Astrocyte (in vitro differentiated cells and primary cell): ENCODE measurements around the gene GLYAT. TPM values are rescaled to one million over a fixed set of nuclear protein-coding genes. Genes with fewer than 3 reads are reported as not detected.

Source experiments
- DNase-seq: peaks from one replicate; pipeline ENCODE4 v3.0.0-alpha.2; 2010; ENCODE audit warnings: low read depth
- FAIRE-seq: peaks from 2 replicates; lab custom pipeline; 2011; peaks lifted over from hg19 to GRCh38; lab: Jason Lieb, UNC
- H2AFZ ChIP-seq: 2 replicates; pipeline ENCODE4 v1.6.0; 2012; ENCODE audit warnings: low read depth, low read length, inconsistent platforms
- H3K27ac ChIP-seq: 2 replicates; pipeline ENCODE4 v1.5.1; 2011; ENCODE audit warnings: low read depth, low read length, inconsistent platforms
- H3K27me3 ChIP-seq: 2 replicates; pipeline ENCODE4 v1.6.0; 2011; ENCODE audit warnings: low read length, inconsistent platforms; ENCODE audit not compliant: insufficient read depth
- H3K36me3 ChIP-seq: 2 replicates; pipeline ENCODE4 v1.5.1; 2011; ENCODE audit warnings: low read length, inconsistent platforms; ENCODE audit not compliant: insufficient read depth
- H3K4me1 ChIP-seq: 2 replicates; pipeline ENCODE4 v1.5.1; 2011; ENCODE audit warnings: low read length, inconsistent platforms; ENCODE audit not compliant: insufficient read depth
- H3K4me2 ChIP-seq: 2 replicates; pipeline ENCODE4 v1.6.0; 2012; ENCODE audit warnings: low read length, inconsistent platforms
- H3K4me3 ChIP-seq: 2 replicates; pipeline ENCODE4 v1.5.1; 2011; ENCODE audit warnings: low read depth, mild to moderate bottlenecking, low read length, inconsistent platforms; ENCODE audit not compliant: insufficient read depth
- H3K79me2 ChIP-seq: 2 replicates; pipeline ENCODE4 v1.6.0; 2012; ENCODE audit warnings: mild to moderate bottlenecking, low read length, inconsistent platforms; ENCODE audit not compliant: insufficient read depth
- H3K9ac ChIP-seq: 2 replicates; pipeline ENCODE4 v1.6.0; 2012; ENCODE audit warnings: mild to moderate bottlenecking, low read length, inconsistent platforms
- H3K9me3 ChIP-seq: 2 replicates; pipeline ENCODE4 v1.5.1; 2012; ENCODE audit warnings: low read depth, mild to moderate bottlenecking, low read length, inconsistent platforms; ENCODE audit not compliant: insufficient read depth
- H4K20me1 ChIP-seq: 2 replicates; pipeline ENCODE4 v1.6.0; 2012; ENCODE audit warnings: low read length, inconsistent platforms; ENCODE audit not compliant: insufficient read depth
- H3K27ac Mint-ChIP-seq: one replicate; pipeline ENCODE4 v1.8.0; 2021; ENCODE audit warnings: mild to moderate bottlenecking, mixed read lengths; ENCODE audit not compliant: unreplicated experiment
- H3K27me3 Mint-ChIP-seq: one replicate; pipeline ENCODE4 v1.8.0; 2021; ENCODE audit warnings: low read depth, mixed read lengths; ENCODE audit not compliant: unreplicated experiment
- H3K36me3 Mint-ChIP-seq: one replicate; pipeline ENCODE4 v1.8.0; 2021; ENCODE audit warnings: low read depth, mixed read lengths; ENCODE audit not compliant: unreplicated experiment
- H3K4me1 Mint-ChIP-seq: one replicate; pipeline ENCODE4 v1.8.0; 2021; ENCODE audit warnings: low read depth, mixed read lengths; ENCODE audit not compliant: unreplicated experiment
- H3K4me3 Mint-ChIP-seq: one replicate; pipeline ENCODE4 v1.8.0; 2021; ENCODE audit warnings: mild to moderate bottlenecking, moderate library complexity, mixed read lengths; ENCODE audit not compliant: unreplicated experiment
- H3K9me3 Mint-ChIP-seq: one replicate; pipeline ENCODE4 v1.8.0; 2021; ENCODE audit warnings: mild to moderate bottlenecking, mixed read lengths; ENCODE audit not compliant: unreplicated experiment
- EZH2 ChIP-seq: IDR thresholded peaks from 2 replicates; pipeline ENCODE4 v1.6.1; 2012; ENCODE audit warnings: mild to moderate bottlenecking, low read length, inconsistent platforms; ENCODE audit not compliant: insufficient read depth
- total RNA-seq: library from RNA; stranded (reverse); gene quantifications from 2 replicates; pipeline ENCODE4 v1.2.1, GENCODE V29; 2021
- TF ChIP-seq, protein P1 (sequence below): IDR thresholded peaks from 2 replicates; pipeline ENCODE4 v1.5.1; 2011; ENCODE audit warnings: low read depth, mild to moderate bottlenecking, inconsistent platforms, low read length, moderate library complexity; ENCODE audit not compliant: insufficient read depth

Gene GLYAT
- total RNA-seq, 1 donor from 2014 or later: not detected

DNA sequence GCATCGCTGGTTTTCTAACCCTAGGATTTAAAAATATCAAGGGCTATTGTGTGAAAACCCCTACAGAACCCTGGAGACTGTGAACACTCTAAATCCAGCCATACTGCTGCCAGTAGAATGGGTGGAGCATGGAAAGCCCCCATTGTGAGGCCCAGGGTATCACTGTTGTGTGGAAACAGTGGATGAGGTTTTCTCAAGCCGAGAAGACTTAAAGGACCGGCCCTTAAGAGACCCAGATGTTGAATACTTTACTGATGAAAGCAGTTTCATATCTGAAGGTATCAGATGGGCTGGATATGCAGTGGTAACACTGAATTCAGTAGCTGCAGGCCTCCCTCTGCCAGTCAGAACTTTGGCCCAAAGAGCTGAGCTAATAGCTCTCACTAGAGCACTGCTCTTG lies 41.6 kb upstream of the GLYAT start:
- no peaks in the 10 kb centered on the region for H3K9me3 ChIP-seq
- H3K36me3 ChIP-seq: no peaks in the 10 kb centered on the region
- H3K79me2 ChIP-seq: no peaks in the 10 kb centered on the region
- Mint-ChIP-seq H3K9me3 (no peaks in the 10 kb centered on the region), H3K36me3 (no peaks in the 10 kb centered on the region), H3K27me3 (no peaks in the 10 kb centered on the region), H3K4me1 (peaks cover 15% of the 10 kb centered on the region), H3K27ac (no peak overlapping the region), H3K4me3 (no peak overlapping the region)
- no peaks in the 10 kb centered on the region for H4K20me1 ChIP-seq
- no peak overlapping the region for H3K4me2 ChIP-seq
- no peak overlapping the region for H2AFZ ChIP-seq
- no peak overlapping the region for H3K4me3 ChIP-seq
- H3K27me3 ChIP-seq: no peaks in the 10 kb centered on the region
- TF ChIP-seq, protein P1, sequence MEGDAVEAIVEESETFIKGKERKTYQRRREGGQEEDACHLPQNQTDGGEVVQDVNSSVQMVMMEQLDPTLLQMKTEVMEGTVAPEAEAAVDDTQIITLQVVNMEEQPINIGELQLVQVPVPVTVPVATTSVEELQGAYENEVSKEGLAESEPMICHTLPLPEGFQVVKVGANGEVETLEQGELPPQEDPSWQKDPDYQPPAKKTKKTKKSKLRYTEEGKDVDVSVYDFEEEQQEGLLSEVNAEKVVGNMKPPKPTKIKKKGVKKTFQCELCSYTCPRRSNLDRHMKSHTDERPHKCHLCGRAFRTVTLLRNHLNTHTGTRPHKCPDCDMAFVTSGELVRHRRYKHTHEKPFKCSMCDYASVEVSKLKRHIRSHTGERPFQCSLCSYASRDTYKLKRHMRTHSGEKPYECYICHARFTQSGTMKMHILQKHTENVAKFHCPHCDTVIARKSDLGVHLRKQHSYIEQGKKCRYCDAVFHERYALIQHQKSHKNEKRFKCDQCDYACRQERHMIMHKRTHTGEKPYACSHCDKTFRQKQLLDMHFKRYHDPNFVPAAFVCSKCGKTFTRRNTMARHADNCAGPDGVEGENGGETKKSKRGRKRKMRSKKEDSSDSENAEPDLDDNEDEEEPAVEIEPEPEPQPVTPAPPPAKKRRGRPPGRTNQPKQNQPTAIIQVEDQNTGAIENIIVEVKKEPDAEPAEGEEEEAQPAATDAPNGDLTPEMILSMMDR: no peak
- no peak for TF ChIP-seq EZH2
- no peak overlapping the region for H3K27ac ChIP-seq
- H3K4me1 ChIP-seq: no peaks in the 10 kb centered on the region
- FAIRE-seq (no peak), DNase-seq (no peak)
- no peak overlapping the region for H3K9ac ChIP-seq

DNA sequence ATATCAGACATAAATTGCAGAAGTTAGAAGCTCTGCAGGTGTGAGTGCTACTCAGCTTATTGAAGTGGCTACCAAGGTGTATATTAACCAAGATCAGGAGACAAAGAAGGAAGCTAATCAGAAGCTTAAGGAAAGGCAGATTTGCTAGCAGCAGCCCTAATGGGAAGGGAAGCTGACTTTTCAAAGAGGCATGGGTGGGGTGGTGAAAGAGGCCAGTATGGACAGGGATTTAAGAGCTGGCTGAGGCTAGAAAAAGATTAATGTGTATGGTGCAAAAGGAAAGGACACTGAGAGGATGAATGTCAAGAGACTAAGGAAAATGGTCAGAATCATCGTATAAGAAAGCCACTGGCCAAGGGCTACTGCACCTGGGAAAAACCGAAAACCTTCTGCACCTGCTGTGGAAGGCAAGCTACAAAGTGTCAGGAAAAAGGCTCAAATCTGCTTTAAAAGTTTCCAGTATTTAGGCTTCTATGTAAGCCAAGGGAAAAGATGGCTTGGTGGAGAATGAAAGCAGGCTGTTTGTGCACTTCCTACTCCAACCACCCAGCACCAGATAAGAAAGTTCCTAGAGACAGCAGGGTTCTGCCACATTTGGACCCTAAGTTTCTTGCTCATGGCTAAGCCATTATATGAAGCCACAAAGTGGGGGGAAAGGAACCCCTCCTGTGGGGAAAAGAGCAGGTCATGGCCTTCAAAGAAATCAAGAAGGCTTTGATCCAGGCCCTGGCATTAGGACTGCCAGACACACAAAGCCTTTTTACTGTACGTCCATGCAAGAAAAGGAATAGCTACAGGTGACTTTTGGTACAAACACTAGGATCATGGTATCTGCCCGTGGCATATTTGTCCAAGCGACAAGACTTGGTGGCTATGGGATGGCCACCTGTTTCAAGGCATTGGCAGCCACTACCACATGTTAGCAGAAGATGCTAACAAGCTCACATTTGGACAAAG lies 40.9 kb upstream of the GLYAT start:
- DNase-seq: no peak
- FAIRE-seq: no peak
- Histone ChIP-seq H3K9me3 (no peaks in the 10 kb centered on the region), H2AFZ (no peak overlapping the region), H3K36me3 (no peaks in the 10 kb centered on the region), H3K27ac (no peak overlapping the region), H3K27me3 (no peaks in the 10 kb centered on the region), H3K9ac (no peak overlapping the region), H3K79me2 (no peaks in the 10 kb centered on the region), H3K4me2 (no peak overlapping the region), H3K4me3 (no peak overlapping the region), H4K20me1 (no peaks in the 10 kb centered on the region), H3K4me1 (no peaks in the 10 kb centered on the region)
- Mint-ChIP-seq H3K36me3 (no peaks in the 10 kb centered on the region), H3K27me3 (no peaks in the 10 kb centered on the region), H3K4me1 (peaks cover 15% of the 10 kb centered on the region), H3K4me3 (no peak overlapping the region), H3K9me3 (no peaks in the 10 kb centered on the region), H3K27ac (no peak overlapping the region)
- TF ChIP-seq EZH2: no peak
- TF ChIP-seq, protein P1: no peak

DNA sequence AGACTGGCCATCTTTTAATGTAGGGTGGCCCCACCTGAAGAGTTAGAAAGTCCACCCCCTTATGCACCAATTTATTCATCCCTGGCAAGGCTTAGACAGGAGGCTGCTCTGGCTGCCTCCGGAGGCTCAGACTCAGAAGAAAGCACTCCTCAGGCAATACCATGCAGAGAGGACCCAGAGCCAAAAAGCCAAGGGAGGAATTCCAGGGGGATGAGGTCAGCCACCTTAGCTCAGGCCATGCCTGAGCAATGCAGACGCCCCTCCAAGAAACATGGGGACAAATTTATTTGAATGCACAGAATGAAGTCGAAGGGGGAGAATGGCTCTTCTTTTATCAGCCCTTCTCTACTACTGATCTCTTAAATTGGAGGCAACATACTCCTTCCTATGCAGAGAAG lies 39.7 kb upstream of the GLYAT start:
- no peak overlapping the region for H3K27ac ChIP-seq
- Mint-ChIP-seq H3K9me3 (no peaks in the 10 kb centered on the region), H3K27ac (no peak overlapping the region), H3K4me1 (peaks cover 15% of the 10 kb centered on the region), H3K36me3 (no peaks in the 10 kb centered on the region), H3K27me3 (no peaks in the 10 kb centered on the region), H3K4me3 (no peak overlapping the region)
- TF ChIP-seq, protein P1: no peak
- no peak for TF ChIP-seq EZH2
- H4K20me1 ChIP-seq: no peaks in the 10 kb centered on the region
- no peaks in the 10 kb centered on the region for H3K36me3 ChIP-seq
- no peak overlapping the region for H3K9ac ChIP-seq
- H3K4me1 ChIP-seq: no peaks in the 10 kb centered on the region
- H3K79me2 ChIP-seq: no peaks in the 10 kb centered on the region
- H3K27me3 ChIP-seq: no peaks in the 10 kb centered on the region
- H3K4me3 ChIP-seq: no peak overlapping the region
- H3K9me3 ChIP-seq: no peaks in the 10 kb centered on the region
- DNase-seq (no peak), FAIRE-seq (no peak)
- H2AFZ ChIP-seq: no peak overlapping the region
- no peak overlapping the region for H3K4me2 ChIP-seq
